Measurements from ENCODE around the gene WRNIP1.
"Not testable (repeated sequence)": the region's sequence is repeated elsewhere in the genome, so short reads cannot be mapped to it uniquely, and the experiment has no call there.

The WRNIP1 gene

DNA sequence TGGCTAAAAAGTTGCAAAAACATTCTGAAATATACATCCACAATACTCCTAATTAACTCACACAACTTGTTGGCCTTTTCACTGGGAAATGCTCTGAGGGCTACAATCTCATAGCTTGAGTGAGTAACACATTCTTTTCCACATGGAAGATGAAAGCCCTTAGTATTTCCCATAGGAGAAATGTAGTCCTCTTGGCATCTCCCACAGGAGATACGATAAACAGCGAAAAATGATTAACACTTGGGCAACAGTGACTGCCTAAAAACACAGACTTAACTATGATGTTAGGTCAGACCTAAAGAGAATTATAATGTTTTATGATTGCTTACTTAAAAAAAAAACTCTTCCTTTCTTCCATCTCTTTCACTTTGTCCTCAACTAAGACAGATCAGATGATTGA lies 23.4 kb upstream of the WRNIP1 start:
- no peak for DNase-seq

DNA sequence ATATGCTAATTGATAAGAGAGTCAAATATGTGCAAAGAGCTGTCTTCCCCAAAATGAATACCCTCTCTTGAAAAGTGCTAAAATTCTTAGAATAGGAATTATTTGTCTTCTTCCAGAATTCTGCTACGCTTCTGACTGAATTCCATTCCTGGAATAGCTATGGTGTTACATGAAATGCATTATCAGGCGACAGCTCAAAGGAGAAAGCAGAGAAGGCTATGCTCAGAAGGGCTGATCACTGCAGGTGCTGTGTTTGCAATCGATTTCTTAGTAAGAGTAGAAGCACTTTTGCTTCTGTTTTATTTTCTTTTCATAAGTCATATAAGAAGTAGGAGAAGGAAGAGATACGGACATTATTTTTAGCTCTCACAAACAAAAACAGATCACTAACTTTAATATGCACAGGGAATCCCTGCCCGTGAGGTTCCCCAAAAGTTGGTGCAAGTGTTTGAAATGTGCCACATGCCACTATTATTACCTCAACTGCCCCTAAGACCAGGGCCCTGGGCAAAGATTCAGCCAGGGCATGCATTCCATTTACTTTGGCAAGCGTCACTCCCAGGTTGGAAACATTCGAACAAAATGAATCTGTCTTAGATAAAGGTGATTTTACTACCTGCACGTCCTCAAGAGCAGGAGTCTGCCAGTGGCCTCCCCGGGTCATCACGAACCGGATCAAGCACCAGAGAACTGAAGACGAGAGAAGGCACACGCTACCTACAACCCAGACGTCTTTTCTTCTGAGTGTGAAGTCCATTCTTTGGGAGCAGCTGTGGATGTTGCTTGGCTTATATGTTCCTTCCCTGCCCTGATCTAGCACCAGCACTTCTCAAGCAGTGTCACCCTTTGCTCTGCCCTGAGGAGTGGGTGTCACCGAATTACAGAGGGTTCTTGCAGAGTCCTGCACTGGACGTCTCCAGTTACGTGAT lies 21.6 kb upstream of the WRNIP1 start:
- DNase-seq = no peak

DNA sequence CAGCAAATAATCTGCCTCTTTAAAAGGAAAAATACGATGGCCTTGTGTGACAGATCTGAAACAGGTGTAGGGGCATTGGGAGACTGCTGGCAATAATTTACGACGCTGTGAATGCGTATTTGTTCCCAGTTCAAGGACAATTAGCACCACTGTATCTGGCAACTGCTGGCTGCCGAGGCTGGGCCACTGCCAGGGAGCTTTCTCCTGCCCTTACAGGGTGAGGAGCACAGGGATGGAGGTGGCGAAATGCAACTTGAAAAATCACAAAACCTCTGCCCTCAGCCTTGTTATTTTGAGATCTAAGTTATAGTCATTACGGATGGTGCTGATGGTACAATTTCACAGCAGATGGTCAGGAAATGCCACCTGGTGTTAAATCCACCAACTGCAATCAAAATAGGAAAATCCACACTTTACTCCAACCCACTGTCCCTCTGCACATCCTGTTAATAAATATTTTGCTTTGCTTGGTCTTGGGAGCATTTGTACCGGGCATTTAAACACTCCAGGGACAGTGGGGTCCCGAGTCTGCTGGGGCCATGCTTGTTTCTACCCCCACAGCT lies 20.9 kb upstream of the WRNIP1 start:
- no peak for DNase-seq

DNA sequence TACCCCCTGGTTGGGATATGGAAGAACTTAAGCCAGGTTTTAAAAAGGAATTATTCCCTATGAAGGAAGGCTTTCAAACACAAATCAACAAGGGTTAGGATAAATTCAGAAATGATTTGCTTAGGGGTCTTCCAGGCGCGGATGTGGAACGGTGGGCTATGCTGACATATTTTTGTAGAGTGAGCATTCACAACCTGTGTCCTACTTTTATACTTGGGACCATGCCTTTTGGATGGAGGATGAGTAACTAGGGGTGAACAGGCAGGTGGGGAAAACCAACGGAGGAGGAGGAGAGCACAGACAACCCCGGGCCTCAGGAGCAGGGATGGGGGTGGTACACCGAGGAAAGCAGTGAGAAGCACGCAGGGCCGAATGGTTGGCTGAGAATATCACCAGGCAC lies 20.4 kb upstream of the WRNIP1 start:
- no peak for DNase-seq

DNA sequence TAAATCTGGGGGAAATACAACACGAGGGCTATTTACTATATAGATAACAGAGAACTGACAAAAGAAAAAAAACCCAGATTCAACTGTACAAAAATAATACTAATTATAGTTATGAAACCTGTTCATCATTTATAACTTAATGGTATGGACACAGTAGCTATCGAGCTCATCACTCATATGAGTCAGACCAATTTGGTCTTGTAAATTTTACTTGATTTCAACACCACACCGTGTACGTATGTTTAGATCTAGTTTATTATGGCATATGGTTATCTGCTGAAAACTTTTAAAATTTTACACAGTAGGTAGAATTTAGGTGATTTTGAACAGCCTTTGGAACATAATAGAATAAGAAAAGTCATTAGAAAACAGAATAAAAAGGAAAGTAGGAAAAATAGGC lies 19.9 kb upstream of the WRNIP1 start:
- no peak for DNase-seq

DNA sequence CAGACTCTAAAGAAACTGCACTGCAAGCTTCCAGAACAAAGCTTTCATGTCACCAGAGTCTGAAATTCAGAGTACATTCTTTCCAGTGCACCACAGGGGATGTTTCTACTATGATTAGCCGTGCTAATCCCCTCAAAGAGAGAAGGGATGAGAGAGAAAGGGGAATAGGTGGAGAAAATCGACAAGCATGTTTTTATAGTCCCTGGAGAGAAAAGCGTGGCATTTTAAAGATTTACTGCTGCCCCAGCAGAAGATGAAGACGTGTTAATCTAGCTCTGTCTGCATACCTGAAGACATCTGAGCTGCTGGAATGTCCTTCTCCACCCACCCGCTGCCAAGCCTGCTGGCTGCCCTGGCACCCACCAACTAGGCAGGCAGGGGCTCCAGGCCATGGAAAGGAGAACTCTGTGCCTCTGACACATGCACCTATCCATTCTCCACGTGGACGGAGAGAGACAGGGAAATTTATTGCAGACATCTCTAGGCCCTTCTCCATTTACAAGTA lies 18.6 kb upstream of the WRNIP1 start:
- DNase-seq = no peak

DNA sequence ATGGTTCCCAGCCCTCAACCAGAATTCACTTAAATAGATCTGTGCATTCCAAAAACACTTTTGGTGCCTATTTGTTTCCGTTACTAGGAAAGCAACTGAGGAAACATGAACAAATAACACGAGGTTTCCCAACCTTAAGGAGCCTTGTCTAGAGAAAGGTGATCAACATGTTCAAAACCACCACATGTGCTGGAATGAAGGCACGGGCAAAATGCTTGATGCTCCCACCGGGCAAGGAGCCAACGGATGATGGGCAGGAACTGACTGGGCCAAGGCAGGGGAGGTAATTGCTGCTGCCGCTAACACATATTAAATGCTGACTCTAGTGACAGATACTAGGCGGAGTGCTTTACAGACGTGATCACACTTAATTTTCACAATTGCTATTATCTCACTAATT lies 17.0 kb upstream of the WRNIP1 start:
- no peak for DNase-seq

DNA sequence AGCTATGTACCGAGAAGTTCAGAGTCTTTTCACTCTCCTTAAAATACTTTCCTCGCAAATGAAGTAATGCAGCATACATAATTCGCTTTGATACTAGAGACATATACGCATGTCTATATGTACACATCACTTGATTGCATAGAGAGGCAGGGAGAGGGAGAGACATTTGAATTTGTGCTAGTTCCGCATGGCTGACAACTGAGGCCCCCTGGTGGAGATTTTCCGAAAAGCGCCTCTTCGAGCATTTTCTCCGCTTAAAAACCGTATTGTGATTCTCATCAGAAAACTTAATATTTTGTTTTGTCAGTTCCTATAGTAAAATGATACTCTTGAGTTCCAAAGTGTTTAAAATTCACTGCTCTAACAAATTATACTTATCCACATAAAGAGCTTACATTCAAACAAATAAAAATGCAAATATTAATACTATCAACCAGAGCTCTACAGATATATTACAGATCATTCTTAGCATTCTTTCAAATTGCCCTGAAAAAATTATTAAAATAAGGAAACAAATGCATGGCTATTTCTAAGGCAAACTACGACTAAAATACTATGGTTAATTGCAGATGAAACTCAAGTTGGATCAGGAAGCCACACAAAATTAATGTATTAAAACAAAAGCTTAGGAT lies 15.1 kb upstream of the WRNIP1 start:
- peak in 1 of 2 experiments; percentile 7 for DNase-seq

DNA sequence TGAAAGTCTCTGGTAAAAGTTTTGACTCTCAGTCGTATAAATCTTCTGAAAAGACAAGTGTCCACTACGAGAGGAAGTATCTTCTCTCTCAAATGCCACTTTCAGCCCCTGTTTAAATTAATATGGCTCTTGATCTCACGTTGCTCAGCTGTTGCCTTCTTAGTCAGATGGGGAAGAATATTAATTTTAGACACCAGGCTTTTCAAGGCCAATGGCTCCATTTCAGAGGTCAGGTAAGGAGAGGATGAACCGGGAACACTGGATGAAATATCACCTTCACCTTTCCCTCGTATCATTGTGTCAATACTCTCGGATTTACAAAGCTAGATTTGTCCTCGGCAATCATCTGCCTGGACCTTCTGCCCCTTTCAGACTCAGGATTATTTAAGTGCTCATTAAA lies 14.4 kb upstream of the WRNIP1 start, which contains the start of gene MYLK4:
Gene MYLK4, minus strand, starts transcription at position 91 of the 400 bp plus-strand sequence. CDS start 1,628 bp downstream, outside the sequence.
- DNase-seq = no peak

DNA sequence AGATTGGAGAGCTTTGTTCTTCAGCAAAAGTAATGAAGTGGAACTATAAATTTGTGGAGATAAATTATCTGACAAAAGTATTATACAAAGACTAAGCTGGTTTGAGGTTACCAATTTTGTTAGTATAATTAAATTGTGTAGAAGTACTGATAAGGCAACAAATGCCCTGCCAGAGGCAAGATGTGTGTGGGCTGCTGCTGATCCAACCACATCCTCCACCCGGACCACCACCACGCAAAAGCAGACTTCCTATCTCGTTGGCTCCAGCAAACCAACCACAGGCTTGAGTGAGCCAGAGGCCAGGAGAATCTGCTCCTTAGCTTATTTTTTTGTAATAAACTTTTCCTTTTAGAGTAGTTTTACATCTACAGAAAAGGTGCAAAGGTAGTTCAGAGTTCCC lies 13.3 kb upstream of the WRNIP1 start:
- DNase-seq = no peak

DNA sequence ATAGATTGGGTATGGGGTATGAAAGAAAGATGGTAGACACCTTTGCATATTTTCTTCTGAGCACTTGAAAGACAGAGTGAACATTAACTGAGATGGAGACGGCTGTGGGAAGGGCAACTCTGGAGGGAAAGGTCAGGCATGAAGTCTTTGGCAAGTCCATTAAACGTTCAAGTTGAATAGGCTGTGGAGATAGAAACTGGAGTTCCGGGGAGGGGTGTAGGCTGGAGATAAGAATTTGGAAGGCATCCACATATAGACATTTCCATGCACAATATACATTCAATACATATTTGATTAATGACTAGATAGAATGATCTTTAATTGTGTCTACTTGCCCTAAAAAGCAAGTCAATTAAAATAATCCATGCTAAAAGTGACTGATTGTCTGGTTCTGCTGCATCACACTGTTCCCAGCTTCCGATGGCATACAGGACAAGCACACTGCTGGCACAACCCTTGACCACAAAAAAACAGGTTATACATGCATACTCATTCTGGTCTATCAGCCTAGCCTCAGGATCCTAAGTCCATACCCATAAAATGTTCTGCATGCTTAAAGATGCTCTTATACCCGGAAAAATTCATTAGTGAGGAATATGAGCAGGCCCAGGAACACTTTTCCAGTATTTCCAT lies 12.6 kb upstream of the WRNIP1 start:
- no peak for DNase-seq

DNA sequence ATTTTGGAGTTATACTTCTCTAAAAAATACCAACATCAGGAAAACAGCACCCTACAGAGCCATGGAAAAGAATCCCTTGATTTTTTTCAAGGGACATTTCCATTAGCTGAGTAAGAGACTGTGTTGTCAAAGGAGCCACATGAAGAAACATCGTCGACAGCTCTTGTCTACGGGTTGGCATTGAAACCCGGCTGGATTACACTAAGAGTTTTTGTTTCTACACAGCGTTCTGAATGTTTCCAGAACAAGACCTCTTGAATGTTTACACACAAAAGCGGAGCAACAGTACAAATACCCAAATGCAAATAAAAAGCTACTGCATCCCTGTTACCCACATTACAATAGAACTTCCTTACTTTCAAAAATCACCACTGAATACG lies 12.1 kb upstream of the WRNIP1 start:
- DNase-seq = no peak

DNA sequence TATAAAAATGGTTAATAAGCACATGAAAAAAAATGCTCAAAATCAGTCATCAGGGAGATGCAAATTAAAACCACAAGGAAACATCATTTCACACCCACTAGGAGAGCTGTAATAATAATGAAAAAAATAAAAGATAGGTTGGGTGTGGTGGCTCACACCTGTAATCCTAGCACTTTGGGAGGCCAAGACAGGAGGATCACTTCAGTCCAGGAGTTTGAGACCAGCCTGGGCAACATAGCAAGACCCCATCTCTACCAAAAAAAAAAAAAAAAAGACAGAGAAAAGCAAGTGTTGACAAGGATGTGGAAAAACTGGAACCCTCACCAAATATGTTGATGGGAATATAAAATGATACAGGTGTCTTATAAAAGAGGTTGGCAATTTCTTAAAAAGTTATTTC lies 11.4 kb upstream of the WRNIP1 start:
- no peak for DNase-seq

DNA sequence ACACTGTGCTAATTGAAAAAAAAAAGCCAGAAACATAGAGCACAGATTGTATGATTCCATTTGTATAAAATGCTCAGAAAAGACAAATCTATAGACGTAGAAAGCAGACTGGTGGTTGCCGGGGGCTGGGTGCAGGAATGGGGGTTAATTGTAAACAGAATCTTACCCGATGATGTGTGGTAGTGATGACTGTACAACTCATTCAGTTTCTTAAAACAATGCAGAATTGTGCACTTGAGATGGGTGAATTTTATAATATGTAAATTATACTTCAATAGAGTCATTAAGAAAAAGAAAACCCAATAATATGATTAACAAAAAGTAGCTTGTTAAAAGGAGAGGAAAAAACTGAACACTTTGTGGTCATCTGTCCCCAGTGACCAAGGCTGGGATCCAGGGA lies 10.8 kb upstream of the WRNIP1 start:
- DNase-seq = no peak

DNA sequence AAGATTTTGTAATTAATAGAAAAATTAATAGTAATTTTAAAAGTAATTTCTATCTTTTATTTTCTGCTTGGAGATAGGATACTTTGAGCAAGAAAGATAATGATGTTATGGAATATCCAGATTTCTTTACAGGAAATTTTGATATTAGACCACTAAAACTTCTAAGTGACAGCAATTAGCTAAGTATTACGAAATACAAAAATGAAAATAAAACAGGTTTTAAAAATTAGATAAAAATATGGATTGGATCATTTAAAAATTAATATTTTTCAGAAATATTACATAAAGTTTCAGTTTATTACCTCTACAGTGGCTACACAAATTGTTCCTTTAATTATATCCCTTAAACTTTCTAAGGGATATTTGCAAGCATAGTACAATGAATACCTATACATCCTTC lies 10.3 kb upstream of the WRNIP1 start:
- no peak for DNase-seq

DNA sequence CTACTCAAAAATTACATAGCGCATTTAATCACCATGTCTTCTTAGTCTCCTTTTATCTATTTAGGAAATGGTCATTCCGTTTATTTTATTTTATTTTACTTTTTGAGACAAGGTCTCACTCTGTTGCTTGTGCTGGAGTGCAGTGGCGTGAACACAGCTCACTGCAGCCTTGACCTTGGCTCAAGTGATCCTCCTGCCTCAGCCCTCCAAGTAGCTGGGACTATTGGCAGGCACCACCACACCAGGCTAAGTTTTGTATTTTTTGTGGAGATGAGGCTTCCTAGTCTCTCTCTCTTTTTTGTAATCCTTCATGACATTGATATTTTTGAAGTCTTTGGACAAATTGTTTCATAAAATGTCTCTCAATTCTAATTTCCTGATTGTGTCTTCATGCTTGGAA lies 9.7 kb upstream of the WRNIP1 start:
- DNase-seq = no peak

DNA sequence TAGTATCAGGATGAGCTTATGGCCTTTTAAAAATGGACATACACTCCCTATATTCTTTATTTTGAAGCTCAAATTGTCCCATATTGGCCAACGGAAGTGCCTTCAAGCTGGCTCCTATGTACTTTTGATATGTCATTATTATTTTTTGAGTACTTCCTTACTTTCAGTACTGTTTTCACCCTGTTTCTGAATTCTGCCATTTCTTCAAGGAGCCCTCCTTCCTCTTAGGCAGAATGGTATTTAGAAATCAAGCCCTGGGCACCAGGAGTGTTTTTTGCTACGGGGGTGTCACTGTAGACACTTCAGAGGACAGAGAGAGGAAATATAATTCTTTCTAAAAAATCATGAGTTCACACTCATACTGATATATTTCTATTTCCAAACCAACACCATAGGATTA lies 9.0 kb upstream of the WRNIP1 start:
- DNase-seq = no peak

DNA sequence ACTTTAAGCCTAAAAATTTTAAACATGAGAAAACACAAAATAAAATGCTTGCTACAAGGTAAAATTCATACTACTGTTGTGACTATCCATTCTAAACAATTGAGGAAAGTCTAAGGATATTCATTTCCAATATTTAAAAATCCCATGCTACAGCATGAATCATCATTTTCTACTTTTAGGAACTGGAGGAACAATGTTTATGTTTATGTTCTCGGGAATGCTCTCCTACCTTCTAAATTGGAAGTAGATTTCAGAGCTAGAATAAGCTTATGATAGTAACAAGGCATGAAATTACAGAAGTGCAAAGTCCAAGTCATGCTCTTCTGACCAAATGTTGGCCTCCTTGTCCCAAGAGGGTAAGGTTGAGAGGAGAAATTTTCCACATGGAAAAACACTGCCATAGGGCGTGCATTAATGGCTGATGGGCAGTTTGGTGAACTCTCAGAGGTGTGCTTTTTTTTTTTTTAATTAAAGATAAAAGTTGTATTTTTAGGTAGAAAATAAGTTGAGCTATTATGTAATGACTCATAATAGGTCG lies 8.4 kb upstream of the WRNIP1 start:
- DNase-seq = no peak

DNA sequence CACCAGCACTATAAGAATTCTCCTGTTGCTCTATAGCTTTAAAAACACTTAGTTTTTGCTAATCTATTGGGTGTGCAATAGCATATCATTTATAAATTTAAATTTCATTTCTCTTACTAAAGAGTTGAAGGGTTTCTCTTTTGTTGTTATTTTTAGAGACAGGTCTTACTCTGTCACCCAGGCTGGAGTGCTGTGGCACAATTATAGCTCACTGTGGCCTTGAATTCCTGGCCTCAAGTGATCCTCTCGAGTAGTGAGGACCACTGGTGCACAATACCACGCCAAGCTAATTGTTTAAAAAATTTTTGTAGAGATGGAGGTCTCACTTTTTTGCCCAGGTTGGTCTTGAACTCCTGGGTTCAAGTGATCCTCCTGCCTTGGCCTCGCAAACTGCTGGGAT lies 6.2 kb upstream of the WRNIP1 start:
- DNase-seq = no peak

DNA sequence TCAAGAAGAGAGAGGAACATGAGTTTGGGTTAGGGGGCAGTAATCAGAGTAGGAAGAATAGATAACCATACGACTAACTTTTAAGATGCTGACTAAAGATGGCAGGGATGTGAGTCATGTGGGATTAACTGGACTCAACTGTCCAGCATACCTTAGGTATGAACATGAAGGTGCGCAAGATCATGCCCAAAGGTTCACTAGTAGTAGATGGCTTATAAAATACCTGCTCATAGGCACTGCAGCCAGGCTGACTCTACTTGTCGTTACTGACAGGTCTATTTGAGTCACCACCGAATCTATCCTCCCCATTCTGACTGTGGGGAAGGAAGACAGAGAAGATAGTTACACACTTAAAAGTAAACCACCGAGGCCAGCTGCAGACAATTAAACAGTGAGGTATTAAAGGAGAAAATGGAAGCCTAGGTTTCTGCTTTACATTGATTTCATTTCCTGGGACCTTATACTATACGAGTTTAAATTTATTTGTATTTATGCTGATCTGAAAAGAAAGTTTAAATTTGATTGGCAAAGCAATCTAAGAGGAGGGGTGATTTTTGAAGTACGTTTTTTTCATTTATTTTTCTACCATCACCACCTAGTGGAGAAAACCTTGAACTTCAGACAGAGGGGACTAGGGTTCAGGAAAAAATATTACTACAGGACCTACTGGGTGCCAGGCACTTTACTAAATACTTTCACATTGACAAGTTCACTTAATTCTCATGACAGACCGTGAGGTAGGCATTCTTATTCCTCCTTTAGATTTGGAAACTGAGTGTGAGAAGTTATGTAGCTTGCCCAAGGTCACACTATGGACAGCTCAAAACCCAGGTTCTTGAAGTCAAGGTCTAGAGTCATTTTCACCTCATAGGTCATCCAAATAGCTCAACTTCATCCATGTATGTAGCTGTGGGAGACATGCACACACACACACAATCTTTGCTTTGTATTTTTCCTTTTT lies 4.0 kb upstream of the WRNIP1 start:
- no peak for DNase-seq

DNA sequence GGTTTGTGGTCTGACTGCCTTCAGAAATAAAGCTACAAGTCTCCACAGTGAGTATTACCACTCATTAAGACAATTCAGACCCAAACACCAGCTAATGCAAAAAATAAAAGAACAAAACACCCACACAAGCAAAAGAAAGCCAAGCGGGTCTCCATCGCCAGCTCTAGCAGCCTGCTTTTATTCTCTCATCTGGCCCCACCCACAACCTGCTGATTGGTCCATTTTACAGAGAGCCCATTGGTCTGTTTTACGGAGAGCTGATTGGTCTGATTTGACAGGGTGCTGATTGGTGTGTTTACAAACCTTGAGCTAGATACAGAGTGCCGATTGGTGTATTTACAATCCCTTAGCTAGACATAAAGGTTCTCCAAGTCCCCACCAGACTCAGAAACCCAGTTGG lies 2.3 kb upstream of the WRNIP1 start:
- DNase-seq = not testable (repeated sequence)

DNA sequence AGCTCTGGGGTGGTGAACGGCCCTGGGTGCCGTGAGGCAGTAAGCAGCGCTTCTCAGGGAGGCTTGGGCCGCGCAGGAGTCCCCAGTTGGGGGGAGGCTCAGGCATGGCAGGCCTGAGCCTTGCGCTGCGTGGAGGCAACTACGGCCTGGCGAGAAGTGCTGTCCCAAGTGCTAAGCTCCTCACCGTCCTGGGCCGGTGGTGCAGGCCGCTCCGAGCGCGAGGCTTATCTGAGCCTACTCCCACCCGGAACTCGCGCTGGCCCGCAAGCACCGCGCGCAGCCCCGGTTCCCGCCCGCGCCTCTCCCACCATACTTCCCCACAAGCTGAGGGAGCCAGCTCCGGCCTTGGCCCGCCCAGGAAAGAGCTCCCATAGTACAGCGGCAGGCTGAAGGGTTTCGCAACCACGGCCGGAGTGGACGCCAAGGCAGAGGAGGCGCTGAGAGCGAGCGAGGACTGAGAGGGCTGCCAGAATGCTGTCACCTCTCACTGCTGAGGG lies 1.8 kb upstream of the WRNIP1 start:
- DNase-seq = no peak

Data from NCI-H187 (cell line).